GM10266 (cell line): Measurements from ENCODE around the gene CCR5AS.

Experiments
- DNase-seq: peaks from one replicate; pipeline ENCODE4 v3.0.0; 2012; ENCODE audit errors: extremely low spot score
- CTCF ChIP-seq: IDR thresholded peaks from 2 replicates; pipeline ENCODE4 v1.5.1; 2012; ENCODE audit warnings: mild to moderate bottlenecking, low read depth; ENCODE audit not compliant: control insufficient read depth, insufficient read depth; ENCODE audit errors: missing control alignments

CCR5AS gene

GRCh38 chr3:46358466-46358865, 48.4 kb downstream of the CCR5AS start:
- DNase-seq, result no peak
- no peak for TF ChIP-seq CTCF

- no peak for TF ChIP-seq CTCF
Measured at GRCh38 chr3:46356909-46357308, 50.0 kb downstream of the CCR5AS start.

GRCh38 chr3:46356276-46356675, 50.6 kb downstream of the CCR5AS start:
- TF ChIP-seq CTCF, result no peak
- no peak for DNase-seq

More at GRCh38 chr3:46356909-46357308, 50.0 kb downstream of the CCR5AS start:
- DNase-seq, result no peak

GRCh38 chr3:46354984-46355383, 51.9 kb downstream of the CCR5AS start:
- no peak for DNase-seq
- no peak for TF ChIP-seq CTCF

- DNase-seq, result no peak
- no peak for TF ChIP-seq CTCF
Measured at GRCh38 chr3:46354478-46354877, 52.4 kb downstream of the CCR5AS start.

- DNase-seq, result no peak
- no peak for TF ChIP-seq CTCF
Measured at GRCh38 chr3:46353647-46354410, 53.0 kb downstream of the CCR5AS start, which contains the start of gene CCR2. Gene CCR2 (plus strand): TSS chr3:46354111. CDS start chr3:46357528, 3,417 bp downstream.

- no peak for DNase-seq
- TF ChIP-seq CTCF, result no peak
Measured at GRCh38 chr3:46353090-46353489, 53.8 kb downstream of the CCR5AS start.
